ENCODE data around the gene ACAA2.

Gene ACAA2

DNA sequence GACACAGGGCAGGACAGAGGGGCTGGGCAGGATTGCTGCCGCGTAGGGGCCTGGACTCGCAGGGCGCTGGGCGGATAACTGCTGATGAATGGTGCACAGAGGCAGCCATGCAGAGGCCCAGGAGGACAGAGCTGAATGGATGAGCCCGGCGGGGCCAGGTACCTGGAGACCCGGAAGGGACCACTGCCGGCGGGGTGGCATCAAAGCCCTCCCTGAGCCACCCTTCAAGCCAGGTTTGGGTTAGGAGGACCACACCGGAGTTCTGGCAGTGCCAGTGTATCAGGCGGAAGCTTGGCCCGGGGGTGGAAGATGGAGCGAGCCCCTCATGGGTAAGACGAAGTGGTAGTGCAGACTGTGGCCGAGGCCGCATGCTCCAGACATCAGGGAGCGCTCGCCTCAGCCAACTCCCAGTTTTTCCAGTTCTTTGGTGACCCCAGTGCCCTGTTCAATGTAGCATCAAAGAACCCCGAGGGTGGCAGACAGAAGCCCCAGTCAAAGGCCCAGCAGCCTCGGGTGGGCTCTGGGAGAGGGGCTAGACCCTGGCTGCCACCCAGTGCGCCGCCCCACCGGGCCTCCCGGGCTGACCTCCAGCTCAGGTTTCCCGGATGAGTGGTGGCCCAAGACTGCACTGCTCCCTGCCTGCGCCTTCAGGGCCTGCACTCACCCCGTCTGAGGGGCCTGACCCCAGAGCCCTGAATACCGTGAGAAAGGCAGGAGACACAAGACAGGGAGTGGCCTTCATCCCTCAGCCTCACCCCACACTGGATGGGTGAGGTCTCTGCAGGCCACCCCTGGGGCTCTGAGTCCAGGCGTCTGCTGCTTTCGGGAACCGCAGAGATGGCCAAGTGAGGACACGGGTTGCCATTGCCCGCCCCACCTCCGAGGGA lies 50.9 kb downstream of the ACAA2 start:
- DNase-seq, result no peak

- DNase-seq, result no peak
These were observed 51.6 kb downstream of the ACAA2 start for GRCh38 chr18:49761771-49762170.

- no peak for DNase-seq
These were observed 55.1 kb downstream of the ACAA2 start for GRCh38 chr18:49758263-49758610.

DNA sequence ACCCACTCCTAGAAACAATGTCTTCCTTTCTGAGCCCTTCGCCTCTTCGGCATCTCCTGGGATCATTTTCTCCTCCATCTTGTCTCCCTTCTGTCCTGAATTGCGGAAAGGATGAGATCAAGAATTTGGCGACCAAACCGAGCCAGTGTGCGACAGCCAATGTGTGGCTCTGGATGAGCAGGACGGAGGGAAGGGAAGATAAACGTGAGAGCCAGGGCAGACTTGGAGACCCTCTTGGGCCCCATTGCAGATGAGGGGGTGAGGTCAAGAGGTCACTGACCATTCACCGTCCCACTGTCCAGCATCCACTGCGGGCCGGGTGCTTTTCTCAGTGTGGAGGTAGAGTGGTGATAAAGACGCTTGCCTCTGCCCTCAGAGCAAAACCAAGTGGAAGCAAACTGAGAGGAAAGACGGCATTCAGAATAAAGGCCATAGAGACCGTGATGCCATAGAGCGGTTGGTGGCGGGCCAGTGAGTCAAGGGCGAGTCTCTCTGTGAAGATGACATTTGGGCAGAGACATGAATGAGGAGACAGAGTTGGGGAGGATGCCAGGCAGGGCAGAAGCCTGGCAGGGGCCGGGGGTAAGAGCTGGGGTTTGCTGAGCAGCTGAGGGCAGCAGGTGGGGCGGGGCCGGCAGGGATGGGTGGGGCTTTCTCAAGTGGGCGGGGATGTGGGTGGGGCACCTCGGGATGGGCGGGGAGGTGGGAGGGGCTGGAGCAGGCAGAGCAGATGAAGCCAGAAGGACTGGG lies 55.6 kb downstream of the ACAA2 start:
- no peak for DNase-seq

GRCh38 chr18:49756671-49757362 lies 56.5 kb downstream of the ACAA2 start:
- no peak for DNase-seq

DNA sequence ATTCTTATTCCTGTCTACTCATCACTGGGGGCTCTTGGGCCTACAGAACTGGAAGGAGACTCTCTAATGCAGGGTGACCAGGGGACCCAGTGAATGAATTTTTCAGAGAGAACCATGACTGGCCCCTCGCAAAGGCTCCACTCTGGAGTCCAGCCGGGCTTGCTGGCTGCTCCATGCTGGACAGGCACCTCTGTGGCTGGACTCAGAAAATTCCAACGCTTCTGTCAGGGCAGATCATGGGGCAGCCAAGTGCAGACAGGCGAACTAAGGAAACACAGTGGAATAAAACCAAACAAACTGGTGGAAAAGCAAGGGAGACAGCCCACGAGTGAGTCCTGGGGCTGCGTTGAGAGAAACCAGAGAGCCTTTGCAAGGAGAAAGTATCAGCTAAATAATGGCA lies 57.2 kb downstream of the ACAA2 start:
- DNase-seq, result no peak

- DNase-seq, result no peak
These were observed 57.8 kb downstream of the ACAA2 start for GRCh38 chr18:49755489-49755888.

DNA sequence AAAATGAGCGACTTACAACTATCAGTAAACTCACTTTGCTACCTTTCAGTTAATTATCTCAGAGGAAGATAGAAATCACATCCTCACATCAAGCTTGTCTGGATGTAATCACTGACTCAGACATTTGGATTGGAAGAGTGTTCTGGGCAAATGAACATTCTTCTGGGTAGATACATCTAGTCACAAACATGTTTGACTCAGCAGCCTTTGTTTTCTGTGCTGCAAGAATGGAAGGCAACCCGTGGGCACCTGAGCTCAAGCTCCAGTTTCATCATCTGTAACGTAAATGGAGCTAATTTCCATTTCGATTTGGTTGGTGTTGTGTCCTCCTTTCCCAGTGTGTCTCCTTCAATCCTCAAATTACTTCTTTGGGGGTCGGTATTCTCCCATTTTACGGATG lies 58.5 kb downstream of the ACAA2 start:
- no peak for DNase-seq

- DNase-seq, result no peak
These were observed 59.7 kb downstream of the ACAA2 start for GRCh38 chr18:49753643-49754042.

DNA sequence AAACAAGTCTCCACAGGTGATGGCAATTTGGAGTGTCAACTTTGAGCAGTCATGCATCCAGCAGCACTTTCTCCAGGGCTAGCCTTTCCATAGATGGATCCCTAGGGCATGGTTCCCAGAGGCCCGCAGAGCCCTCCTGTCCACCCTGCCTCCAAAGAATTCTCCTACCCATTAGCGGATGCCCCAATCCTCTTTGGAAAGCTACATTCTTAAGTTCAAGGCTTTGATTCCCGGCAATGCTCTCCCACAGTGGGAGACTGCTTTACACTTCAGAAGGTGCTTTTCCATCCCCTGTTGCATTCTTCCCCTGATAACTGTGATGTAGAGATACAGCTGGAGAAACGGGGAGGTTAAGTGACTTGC lies 61.3 kb downstream of the ACAA2 start:
- no peak for DNase-seq

DNA sequence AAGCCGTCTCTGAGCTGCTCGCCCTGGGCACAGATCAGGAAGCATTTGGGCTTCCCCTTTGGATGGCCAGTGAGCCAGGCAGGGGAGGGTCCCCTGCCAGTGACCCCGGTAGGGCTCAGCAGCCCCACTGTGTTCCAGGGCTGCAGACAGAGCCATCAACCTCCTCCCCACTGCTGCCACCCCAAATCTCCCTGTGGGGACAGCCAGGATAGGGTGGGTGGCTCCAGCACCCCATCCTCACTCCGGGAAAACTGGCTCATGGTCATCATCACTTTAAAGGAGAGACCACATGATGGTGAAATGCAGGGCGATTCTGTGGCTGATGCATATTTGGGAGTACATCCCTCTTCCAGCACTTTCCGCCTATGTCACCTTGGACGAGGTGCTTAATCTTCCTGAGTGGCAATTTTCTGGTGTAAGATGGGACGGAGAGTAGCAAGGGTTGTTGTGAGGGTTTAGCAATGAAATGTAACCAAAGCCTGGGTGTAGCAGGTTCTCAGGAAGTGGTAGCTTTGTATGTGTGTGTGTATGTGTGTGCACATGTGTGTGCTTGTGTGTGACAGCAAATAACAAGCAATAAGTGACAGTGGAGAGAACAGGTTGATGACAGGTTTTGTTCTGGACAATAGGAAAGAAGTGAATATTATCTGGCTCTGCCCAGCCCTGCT lies 61.8 kb downstream of the ACAA2 start:
- DNase-seq, result no peak

DNA sequence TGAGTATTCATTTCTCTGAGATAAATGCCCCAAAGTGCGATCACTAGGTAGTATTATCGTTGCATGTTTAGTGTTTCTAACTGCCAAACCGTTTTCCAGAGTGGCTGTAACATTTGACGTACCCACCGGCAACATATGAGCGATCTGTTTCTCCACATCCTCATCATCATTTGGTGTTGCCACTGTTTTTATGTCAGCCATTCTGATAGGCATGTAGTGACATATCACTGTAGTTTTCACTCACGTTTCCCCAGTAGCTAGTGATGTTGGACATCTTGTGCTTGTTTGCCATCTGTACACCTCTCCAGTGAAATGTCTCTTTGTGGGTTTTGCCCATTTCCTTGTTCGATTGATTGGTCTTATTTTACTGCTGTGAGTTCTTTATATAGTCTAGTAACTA lies 63.8 kb downstream of the ACAA2 start:
- no peak for DNase-seq

DNA sequence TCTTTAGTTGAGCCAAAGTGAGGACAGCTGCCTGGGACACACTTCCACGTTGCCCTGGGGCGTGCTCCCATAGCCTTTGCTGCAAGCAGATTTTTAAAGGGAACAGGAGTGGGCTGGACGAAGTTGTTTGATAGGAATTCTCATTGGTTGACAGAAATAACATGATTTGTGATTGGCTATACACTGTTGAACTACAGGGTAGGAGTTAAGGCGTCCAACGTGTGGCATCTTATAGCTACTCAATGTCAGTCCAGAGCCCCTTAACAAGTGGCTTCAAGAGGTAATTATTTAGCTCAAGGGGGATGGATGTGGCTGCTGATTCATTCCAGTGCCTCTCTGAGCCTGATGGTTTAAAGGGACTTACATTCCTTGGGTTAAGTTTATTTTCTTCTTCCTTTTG lies 65.5 kb downstream of the ACAA2 start:
- no peak for DNase-seq

GRCh38 chr18:49745045-49746014 lies 68.0 kb downstream of the ACAA2 start:
- no peak for DNase-seq

DNA sequence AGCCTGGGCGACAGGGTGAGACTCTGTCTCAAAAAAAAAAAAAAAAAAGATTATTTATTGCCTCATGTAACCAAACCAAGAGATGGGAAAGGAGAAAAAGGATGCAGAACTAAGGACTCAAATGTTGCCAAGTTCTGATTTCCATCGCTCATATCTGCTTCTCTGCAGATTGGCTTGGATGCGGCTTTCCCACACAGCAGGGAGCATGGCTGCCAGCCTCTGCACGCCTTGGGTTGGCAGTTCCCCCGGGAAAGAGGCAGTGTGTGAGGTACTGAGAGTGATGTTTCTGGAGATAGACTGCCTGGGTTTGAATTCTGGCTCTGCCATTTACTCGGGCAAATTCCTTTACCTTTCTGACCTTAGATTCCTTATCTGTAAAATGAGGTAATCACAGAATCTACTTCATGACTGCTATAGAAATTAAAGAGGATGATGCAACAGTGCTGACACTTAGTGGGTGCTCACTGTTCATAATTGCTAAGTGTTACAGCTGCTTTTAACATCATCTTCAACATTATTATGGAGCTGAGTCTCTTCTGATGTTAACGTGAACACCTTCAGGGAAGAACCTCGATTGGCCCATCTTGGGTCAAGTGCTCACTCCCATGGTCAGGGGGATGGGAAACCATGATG lies 68.8 kb downstream of the ACAA2 start:
- DNase-seq, result no peak

GRCh38 chr18:49743117-49743567 lies 70.2 kb downstream of the ACAA2 start:
- no peak for DNase-seq

- no peak for DNase-seq
These were observed 70.8 kb downstream of the ACAA2 start for GRCh38 chr18:49742316-49743116.

DNA sequence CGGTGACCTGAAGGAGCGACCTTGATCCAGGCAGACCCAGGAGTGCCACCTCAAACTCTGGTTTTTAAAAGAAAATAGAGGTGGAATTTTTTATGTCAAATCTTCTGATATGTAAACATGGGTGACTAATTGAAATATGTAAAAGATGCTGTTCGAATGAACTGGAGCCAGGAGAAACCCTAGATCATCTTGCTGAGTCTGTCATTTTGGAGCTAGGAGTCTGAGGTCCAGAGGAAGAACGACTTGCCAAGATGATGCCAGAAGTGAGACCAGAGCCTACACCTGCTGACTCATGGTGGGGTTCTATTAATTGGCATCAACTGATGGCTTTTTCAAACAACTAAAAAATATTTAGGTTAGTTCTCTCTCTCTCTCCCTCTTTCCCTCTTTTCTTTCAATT lies 74.1 kb downstream of the ACAA2 start:
- no peak for DNase-seq

DNA sequence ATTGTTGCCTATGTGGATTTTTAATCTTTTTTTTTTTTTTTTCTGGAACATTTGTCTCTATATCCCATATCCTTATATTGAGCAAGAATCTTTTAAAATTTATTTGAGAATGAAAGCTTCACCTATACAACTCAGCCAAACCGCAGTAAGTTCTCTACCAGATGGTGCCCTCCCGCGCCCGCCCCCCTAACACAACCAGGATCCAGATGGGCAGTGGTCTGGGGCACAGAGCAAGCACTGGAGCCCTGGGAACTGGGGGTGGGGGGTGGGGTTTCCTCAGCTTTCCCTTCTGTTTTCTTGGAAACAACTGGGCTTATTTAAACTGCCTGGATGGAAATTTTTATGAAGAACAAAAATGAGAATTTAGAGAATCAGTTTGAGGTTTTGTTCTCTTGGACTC lies 74.6 kb downstream of the ACAA2 start:
- no peak for DNase-seq

DNA sequence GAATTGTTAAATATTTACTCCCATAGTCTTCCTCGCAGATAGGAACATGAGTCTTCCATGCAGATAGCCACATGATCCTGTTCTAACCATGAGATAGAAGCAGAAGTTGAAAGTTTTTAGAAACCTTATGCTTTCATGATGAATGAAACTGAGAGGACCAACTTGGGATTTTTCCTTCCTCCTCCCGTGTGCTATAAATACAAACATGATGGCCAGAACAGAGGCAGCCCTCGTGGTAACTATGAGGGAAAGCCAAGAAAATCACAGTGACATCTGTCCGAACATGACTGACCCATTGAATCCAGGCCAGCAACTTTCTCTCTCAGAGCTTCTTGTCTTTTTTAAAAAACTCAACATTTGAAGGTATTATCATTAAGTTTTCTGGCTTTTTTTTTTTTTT lies 78.5 kb downstream of the ACAA2 start:
- no peak for DNase-seq

All from activated T-cell treated with anti-CD3 and anti-CD28 coated beads, Interleukin-2, amount 50 U/mL, for 48 hours (primary cell).